ENCODE results near the gene LRRC8D.
"Not testable (repeated sequence)": the region's sequence is repeated elsewhere in the genome, so short reads cannot be mapped to it uniquely, and the experiment has no call there.

Gene LRRC8D

DNA sequence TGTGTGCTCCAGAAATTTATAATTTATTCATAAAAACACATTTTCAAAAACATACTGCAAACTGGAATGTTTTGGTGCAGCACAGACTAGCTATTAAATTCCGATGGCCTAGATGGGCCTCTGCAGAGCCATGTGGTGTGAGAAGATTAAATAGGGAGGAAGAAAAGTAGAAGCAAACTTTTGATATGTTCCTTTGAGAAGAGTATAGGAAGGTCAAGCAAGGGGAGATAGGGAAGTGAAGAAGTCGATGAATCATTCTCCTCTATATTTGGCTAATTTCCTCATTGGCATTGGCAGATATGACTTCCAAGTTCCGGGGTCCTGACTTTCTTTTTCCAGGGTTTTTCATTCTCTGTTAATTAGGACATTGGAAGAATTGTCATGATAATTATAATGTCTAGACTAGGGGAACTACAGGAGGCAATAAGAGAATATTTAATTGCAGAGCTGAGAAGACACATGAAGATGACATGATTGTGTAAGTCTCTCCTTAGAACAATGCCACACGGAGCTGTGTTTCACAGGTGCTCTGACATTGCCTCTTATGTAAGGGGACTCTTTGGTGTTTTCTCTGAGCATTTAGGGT is 154.8 kb downstream of the LRRC8D start:
- TF ChIP-seq ZNF70 (CRISPR knock-in tag; IDR thresholded peaks at IDR 0.05), result no peak
- TF ChIP-seq, protein P1, sequence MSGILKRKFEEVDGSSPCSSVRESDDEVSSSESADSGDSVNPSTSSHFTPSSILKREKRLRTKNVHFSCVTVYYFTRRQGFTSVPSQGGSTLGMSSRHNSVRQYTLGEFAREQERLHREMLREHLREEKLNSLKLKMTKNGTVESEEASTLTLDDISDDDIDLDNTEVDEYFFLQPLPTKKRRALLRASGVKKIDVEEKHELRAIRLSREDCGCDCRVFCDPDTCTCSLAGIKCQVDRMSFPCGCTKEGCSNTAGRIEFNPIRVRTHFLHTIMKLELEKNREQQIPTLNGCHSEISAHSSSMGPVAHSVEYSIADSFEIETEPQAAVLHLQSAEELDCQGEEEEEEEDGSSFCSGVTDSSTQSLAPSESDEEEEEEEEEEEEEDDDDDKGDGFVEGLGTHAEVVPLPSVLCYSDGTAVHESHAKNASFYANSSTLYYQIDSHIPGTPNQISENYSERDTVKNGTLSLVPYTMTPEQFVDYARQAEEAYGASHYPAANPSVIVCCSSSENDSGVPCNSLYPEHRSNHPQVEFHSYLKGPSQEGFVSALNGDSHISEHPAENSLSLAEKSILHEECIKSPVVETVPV (CRISPR knock-in tag; IDR thresholded peaks at IDR 0.05), result no peak
- TF ChIP-seq, protein P2, sequence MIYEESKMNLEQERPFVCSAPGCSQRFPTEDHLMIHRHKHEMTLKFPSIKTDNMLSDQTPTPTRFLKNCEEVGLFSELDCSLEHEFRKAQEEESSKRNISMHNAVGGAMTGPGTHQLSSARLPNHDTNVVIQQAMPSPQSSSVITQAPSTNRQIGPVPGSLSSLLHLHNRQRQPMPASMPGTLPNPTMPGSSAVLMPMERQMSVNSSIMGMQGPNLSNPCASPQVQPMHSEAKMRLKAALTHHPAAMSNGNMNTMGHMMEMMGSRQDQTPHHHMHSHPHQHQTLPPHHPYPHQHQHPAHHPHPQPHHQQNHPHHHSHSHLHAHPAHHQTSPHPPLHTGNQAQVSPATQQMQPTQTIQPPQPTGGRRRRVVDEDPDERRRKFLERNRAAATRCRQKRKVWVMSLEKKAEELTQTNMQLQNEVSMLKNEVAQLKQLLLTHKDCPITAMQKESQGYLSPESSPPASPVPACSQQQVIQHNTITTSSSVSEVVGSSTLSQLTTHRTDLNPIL (CRISPR knock-in tag; IDR thresholded peaks at IDR 0.05; ENCODE audit: low read depth), result no peak
- no peak for TF ChIP-seq ZNF565 (CRISPR knock-in tag; conservative IDR thresholded peaks at IDR 0.05; ENCODE audit: low read depth)
- ATAC-seq, result peak; percentile 59

DNA sequence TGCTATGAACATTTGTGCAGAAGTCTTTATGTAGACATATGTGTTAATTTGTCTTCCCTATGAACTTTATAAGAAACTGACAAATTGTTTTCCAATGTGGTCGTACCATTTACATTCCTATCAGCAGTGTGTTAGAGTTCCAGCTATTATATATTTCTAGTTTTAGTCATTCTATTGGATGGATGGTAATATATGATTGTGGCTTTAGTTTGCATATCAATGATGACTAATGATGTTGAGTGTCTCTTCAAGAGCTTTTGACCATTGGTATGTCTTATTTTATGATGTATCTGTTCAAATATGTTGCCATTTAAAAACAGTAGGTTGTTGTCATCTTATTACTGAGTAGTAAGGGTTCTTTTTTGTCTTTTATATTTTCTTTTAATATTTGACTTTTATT is 157.9 kb downstream of the LRRC8D start:
- TF ChIP-seq ISL1 (CRISPR knock-in tag; IDR thresholded peaks at IDR 0.05) (0 out of 2 replicates have a peak, but pooled peaks have one; percentile 20), ZFP3 (CRISPR knock-in tag; IDR thresholded peaks at IDR 0.05) (no peak), PPARA (CRISPR knock-in tag; IDR thresholded peaks at IDR 0.05; ENCODE audit: borderline replicate concordance) (no peak), BACH2 (CRISPR knock-in tag; IDR thresholded peaks at IDR 0.05; ENCODE audit: borderline replicate concordance) (no peak), ZFP30 (CRISPR knock-in tag; IDR thresholded peaks at IDR 0.05) (no peak)
- TF ChIP-seq, protein P2 (CRISPR knock-in tag; IDR thresholded peaks at IDR 0.05; ENCODE audit: low read depth), result no peak
- peak; percentile 23; the same call in 2 of the 3 replicates for ATAC-seq

DNA sequence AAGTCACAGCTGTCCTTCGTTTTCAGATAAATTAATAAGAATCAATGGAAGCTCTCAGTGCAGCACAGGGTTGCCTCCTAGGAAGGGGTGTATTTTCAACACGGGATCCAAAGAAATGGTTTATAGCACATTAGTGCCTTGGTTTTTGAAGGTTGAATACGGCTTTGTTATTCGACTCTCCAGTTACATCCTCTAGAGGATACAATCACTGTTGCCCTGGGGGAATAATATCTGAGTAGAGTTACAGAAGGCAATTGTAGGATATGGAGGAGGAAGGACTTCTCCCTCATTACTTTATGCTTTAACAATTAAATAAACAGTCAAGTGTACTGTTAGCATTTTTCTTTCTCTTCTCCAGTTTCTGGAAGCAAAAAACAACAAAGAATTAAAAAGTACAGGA is 159.8 kb downstream of the LRRC8D start:
- no peak for ATAC-seq
- TF ChIP-seq, protein P2 (CRISPR knock-in tag; IDR thresholded peaks at IDR 0.05; ENCODE audit: low read depth), result no peak
- TF ChIP-seq, protein P3, sequence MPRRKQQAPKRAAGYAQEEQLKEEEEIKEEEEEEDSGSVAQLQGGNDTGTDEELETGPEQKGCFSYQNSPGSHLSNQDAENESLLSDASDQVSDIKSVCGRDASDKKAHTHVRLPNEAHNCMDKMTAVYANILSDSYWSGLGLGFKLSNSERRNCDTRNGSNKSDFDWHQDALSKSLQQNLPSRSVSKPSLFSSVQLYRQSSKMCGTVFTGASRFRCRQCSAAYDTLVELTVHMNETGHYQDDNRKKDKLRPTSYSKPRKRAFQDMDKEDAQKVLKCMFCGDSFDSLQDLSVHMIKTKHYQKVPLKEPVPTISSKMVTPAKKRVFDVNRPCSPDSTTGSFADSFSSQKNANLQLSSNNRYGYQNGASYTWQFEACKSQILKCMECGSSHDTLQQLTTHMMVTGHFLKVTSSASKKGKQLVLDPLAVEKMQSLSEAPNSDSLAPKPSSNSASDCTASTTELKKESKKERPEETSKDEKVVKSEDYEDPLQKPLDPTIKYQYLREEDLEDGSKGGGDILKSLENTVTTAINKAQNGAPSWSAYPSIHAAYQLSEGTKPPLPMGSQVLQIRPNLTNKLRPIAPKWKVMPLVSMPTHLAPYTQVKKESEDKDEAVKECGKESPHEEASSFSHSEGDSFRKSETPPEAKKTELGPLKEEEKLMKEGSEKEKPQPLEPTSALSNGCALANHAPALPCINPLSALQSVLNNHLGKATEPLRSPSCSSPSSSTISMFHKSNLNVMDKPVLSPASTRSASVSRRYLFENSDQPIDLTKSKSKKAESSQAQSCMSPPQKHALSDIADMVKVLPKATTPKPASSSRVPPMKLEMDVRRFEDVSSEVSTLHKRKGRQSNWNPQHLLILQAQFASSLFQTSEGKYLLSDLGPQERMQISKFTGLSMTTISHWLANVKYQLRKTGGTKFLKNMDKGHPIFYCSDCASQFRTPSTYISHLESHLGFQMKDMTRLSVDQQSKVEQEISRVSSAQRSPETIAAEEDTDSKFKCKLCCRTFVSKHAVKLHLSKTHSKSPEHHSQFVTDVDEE (CRISPR knock-in tag; IDR thresholded peaks at IDR 0.05), result no peak
- TF ChIP-seq SNAI2 (CRISPR knock-in tag; IDR thresholded peaks at IDR 0.05) (no peak), BACH2 (CRISPR knock-in tag; IDR thresholded peaks at IDR 0.05; ENCODE audit: borderline replicate concordance) (no peak), ZC3H10 (CRISPR knock-in tag; IDR thresholded peaks at IDR 0.05) (no peak), ZNF565 (CRISPR knock-in tag; conservative IDR thresholded peaks at IDR 0.05; ENCODE audit: low read depth) (no peak), GLIS3 (CRISPR knock-in tag; IDR thresholded peaks at IDR 0.05) (no peak), ZFP3 (CRISPR knock-in tag; IDR thresholded peaks at IDR 0.05) (no peak), PPARA (CRISPR knock-in tag; IDR thresholded peaks at IDR 0.05; ENCODE audit: borderline replicate concordance) (no peak), TOX (CRISPR knock-in tag; IDR thresholded peaks at IDR 0.05; ENCODE audit: borderline replicate concordance) (no peak), ZNF8 (CRISPR knock-in tag; IDR thresholded peaks at IDR 0.05) (no peak), ZNF70 (CRISPR knock-in tag; IDR thresholded peaks at IDR 0.05) (no peak)
- TF ChIP-seq, protein P4, sequence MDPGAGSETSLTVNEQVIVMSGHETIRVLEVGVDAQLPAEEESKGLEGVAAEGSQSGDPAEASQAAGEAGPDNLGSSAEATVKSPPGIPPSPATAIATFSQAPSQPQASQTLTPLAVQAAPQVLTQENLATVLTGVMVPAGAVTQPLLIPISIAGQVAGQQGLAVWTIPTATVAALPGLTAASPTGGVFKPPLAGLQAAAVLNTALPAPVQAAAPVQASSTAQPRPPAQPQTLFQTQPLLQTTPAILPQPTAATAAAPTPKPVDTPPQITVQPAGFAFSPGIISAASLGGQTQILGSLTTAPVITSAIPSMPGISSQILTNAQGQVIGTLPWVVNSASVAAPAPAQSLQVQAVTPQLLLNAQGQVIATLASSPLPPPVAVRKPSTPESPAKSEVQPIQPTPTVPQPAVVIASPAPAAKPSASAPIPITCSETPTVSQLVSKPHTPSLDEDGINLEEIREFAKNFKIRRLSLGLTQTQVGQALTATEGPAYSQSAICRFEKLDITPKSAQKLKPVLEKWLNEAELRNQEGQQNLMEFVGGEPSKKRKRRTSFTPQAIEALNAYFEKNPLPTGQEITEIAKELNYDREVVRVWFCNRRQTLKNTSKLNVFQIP (CRISPR knock-in tag; IDR thresholded peaks at IDR 0.05; ENCODE audit: borderline replicate concordance, low read depth), result no peak

DNA sequence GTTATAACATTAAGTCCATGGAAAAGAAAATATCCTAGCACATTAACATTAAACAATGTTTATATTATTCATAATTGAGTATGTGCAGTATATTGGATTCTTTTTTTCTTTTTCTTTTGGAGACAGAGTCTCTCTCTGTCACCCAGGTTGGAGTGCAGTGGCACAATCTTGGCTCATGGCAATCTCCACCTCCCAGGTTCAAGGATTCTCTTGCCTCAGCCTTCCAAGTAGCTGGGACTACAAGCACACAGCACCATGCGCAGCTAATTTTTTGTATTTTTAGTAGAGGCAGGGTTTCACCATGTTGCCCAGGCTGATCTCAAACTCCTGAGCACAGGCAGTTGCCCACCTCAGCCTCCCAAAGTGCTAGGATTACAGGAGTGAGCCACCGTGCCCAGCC is 162.0 kb downstream of the LRRC8D start:
- not testable (repeated sequence) for ATAC-seq

DNA sequence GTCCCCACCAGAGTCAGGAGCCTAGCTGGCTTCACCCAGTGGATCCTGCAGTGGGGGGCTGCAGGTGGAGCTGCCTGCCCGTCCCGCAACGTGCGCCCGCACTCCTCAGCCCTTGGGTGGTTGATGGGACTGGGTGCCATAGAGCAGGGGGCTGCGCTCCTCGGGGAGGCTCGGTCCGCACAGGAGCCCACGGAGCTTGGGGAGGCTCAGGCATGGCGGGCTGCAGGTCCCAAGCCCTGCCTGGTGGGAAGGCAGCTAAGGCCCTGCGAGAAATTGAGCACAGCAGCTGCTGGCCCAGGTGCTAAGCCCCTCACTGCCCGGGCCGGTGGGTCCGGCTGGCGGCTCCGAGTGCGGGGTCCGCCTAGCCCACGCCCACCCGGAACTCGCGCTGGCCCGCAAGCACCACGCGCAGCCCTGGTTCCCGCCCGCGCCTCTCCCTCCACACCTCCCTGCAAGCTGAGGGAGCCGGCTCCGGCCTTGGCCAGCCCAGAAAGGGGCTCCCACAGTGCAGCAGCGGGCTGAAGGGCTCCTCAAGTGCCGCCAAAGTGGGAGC is 163.8 kb downstream of the LRRC8D start:
- ATAC-seq, result not testable (repeated sequence)

Measured in SK-N-SH treated with all-trans-retinoic acid at 6 μM for 48 hours (cell line).